Parietal lobe (tissue), 2 donors: ENCODE data around the gene ZNF79. TPM values are rescaled to one million over a fixed set of nuclear protein-coding genes. Genes with fewer than 3 reads are reported as not detected.

Source experiments
- small RNA-seq: library from RNA; depleted of rRNA; stranded (forward); fragments of <200 nt; gene quantifications from one replicate; pipeline ENCODE3, GENCODE V24; 2014; ENCODE audit warnings: low replicate concordance
- total RNA-seq: library from RNA; depleted of rRNA; stranded (reverse); fragments of >200 nt; gene quantifications from one replicate; pipeline ENCODE4 v1.2.3, GENCODE V29; 2014

Gene ZNF79
- 18.2 TPM for total RNA-seq

DNA sequence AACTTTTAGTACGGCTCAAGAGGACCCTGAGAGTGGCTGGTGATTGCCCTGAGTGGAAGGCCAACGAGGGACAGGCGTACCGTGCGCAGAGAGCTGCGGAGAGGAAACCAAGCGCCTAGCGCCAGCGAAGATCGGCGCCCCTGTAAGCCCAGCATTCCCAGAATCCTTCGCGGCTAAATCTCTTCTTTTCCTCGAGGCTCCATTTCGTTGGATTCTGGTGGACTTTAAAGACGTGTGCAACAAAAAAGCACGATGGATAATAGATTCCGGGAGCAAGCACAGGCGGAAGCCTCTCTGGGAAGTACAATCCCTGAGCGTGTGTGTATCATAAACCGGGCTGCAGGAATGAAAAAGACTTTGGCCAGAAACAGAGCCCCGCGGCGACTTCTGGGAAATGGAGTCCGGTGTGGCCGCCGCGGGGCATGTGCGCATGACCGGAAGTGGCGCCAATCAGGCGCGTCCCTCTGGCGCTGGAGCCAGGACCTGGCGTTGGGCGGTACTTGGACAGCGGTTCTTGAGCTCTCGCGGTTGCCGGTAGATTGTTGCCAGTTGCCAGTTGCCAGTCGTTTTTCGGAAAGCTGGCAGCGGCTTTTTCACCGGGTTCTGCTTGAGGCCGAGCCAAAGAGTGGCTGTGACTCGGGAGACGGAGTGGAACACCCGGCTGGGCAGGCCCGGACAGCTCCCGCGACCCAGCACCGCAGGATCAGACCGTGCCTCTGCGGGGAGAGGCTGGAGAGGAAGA, at the start of gene ZNF79:
Gene ZNF79, plus strand, starts transcription at position 449 of the 742 bp plus-strand sequence. CDS start 406 bp downstream, outside the sequence.

DNA sequence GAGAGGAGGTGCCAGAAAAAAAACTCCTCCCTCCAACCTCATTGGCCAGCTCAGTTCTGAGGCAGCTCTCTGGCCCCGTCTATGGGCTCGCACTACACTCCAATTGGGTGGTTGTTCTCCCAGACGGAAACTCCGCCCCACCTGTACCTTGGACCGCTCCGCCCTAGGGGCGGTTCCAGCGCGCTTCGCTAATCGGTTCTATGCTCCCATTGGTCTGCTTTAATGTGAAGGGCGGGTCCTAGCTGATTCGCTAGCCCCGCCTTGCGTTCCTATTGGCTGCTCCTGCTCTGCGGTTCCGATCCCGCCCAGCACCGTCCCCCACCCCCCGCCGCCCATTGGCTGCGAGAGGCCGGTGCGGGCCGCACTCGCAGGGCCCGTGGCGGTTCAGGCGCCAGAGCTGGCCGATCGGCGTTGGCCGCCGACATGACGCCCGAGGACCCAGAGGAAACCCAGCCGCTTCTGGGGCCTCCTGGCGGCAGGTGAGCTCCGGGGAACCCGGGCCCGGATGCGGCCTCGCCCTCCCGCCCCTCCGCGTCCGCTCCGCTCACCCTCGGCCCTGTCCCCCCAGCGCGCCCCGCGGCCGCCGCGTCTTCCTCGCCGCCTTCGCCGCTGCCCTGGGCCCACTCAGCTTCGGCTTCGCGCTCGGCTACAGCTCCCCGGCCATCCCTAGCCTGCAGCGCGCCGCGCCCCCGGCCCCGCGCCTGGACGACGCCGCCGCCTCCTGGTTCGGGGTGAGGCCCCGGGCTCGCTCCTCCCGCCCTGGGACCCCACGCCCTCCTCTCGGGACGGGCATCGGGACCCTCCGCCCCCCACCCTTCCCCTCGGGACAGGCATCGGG, 27.2 kb upstream of the ZNF79 start, which contains the start of gene SLC2A8:
Gene SLC2A8, plus strand, starts transcription at position 362 of the 838 bp plus-strand sequence. Its CDS starts 62 bp downstream, at position 424.

DNA sequence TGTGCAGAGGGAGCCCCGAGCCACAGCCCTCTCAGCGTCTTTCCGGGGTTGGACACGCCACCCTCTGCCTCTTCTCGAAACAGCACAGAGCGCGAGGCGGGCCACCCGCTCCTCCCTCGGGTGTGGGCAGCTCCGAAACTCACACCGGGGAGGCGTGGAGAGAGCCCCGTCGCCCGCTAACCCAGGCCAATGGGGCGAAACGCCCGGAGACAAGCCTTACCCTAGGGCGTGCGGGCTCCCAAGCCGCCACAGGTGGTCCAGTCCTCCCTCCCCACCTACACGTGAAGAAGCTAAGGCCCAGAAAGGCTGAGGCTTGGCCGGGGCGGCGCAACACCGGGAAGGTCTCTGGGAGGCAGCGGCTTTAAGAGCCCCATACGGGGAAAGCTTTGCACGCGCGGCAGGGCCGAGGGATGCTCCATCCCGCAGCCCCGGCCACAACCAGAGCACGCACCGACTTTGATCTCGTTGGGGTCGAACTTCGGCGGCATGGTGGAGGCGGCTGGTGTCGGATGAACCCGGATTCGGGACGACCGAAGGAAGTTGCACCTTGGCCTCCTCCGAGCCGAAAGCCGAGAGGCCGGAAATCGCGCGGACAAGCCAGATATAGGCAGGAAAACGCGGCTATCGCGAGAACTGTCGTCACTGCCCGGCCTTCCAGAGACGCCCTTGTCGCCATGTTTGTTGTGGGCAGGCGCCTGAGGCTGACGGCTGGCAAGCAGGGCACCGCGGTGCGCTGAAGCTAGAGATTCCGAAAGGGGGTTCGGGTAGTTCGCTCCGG, 26.8 kb downstream of the ZNF79 start, which contains the start of the genes LRSAM1 and RPL12:
Gene LRSAM1, plus strand, starts transcription at position 681 of the 778 bp plus-strand sequence. CDS start 3,018 bp downstream, outside the sequence.
Gene RPL12, minus strand, starts transcription at position 577 of the 778 bp plus-strand sequence. Its CDS starts 89 bp downstream, at position 488.

Small RNAs within 50 kb of the gene (small RNA-seq; reads per million reads assigned to genes)
- not detected for gene RF00019
- 57.5 reads per million, percentile 94 among the genes with 10 or more reads in this experiment for gene SNORA65

Other genes starting within 250 kb of the ZNF79 start
- 138 TPM for gene GARNL3, start 159.6 kb upstream of the ZNF79 start, total RNA-seq
- 15.3 TPM for gene SLC2A8, start 27.2 kb upstream of the ZNF79 start, total RNA-seq
- gene RPL12, start 27.0 kb downstream of the ZNF79 start, total RNA-seq, result 817 TPM
- 28.5 TPM for gene LRSAM1, start 27.1 kb downstream of the ZNF79 start, total RNA-seq
- 165 TPM for gene STXBP1, start 187.9 kb downstream of the ZNF79 start, total RNA-seq